Mesothelial cell of epicardium (in vitro differentiated cells): ENCODE data around the gene ZSWIM7. TPM values are rescaled to one million over a fixed set of nuclear protein-coding genes. Genes with fewer than 3 reads are reported as not detected.

Experiments
- DNase-seq, 2 experiments: peaks; one replicate each; pipeline ENCODE4 v3.0.0; 2021; ENCODE audit warnings: low spot score in 2 of 2; ENCODE audit not compliant: unreplicated experiment in 2 of 2
- H3K27ac Mint-ChIP-seq: 2 replicates; pipeline ENCODE4 v1.8.0; 2021; ENCODE audit warnings: mixed read lengths
- H3K27me3 Mint-ChIP-seq: 2 replicates; pipeline ENCODE4 v1.8.0; 2021; ENCODE audit warnings: low read depth, mixed read lengths
- H3K36me3 Mint-ChIP-seq: 2 replicates; pipeline ENCODE4 v1.8.0; 2021; ENCODE audit warnings: mixed read lengths
- H3K4me1 Mint-ChIP-seq: 2 replicates; pipeline ENCODE4 v1.8.0; 2021; ENCODE audit warnings: mixed read lengths
- H3K4me3 Mint-ChIP-seq: 2 replicates; pipeline ENCODE4 v1.8.0; 2021; ENCODE audit warnings: mild to moderate bottlenecking, moderate library complexity, mixed read lengths
- H3K9me3 Mint-ChIP-seq: 2 replicates; pipeline ENCODE4 v1.8.0; 2021; ENCODE audit warnings: mixed read lengths
- CTCF ChIP-seq: fragments of 200-600 bp; sonication (generic); IDR thresholded peaks from one replicate; pipeline ENCODE4 v1.5.0; 2021; ENCODE audit warnings: antibody characterized with exemption; ENCODE audit not compliant: unreplicated experiment
- total RNA-seq: library from RNA; stranded (reverse); gene quantifications from 3 replicates; pipeline ENCODE4 v1.2.1, GENCODE V29; 2021

ZSWIM7 gene
- total RNA-seq, 1 donor from 2014 or later = 29.2 TPM

GRCh38 chr17:15931394-15931793 lies 68.1 kb downstream of the ZSWIM7 start:
- DNase-seq = no peak
- H3K36me3 Mint-ChIP-seq = no peaks in the 10 kb centered on the region
- H3K27ac Mint-ChIP-seq = no peak overlapping the region
- H3K9me3 Mint-ChIP-seq = peaks cover 7% of the 10 kb centered on the region
- H3K4me3 Mint-ChIP-seq = no peak overlapping the region
- no peak for TF ChIP-seq CTCF
- H3K27me3 Mint-ChIP-seq = no peaks in the 10 kb centered on the region
- H3K4me1 Mint-ChIP-seq = no peaks in the 10 kb centered on the region

GRCh38 chr17:15930426-15930825 lies 69.1 kb downstream of the ZSWIM7 start:
- Mint-ChIP-seq H3K27ac (no peak overlapping the region), H3K27me3 (no peaks in the 10 kb centered on the region), H3K4me3 (no peak overlapping the region), H3K36me3 (no peaks in the 10 kb centered on the region), H3K4me1 (peaks cover 2% of the 10 kb centered on the region), H3K9me3 (peaks cover 5% of the 10 kb centered on the region)
- DNase-seq = no peak
- TF ChIP-seq CTCF = no peak

GRCh38 chr17:15929941-15930340 lies 69.6 kb downstream of the ZSWIM7 start:
- Mint-ChIP-seq H3K27me3 (no peaks in the 10 kb centered on the region), H3K4me3 (no peak overlapping the region), H3K4me1 (peaks cover 2% of the 10 kb centered on the region), H3K9me3 (peaks cover under 1% of the 10 kb centered on the region), H3K36me3 (no peaks in the 10 kb centered on the region), H3K27ac (no peak overlapping the region)
- no peak for DNase-seq
- TF ChIP-seq CTCF = no peak

- H3K36me3 Mint-ChIP-seq = no peaks in the 10 kb centered on the region
- TF ChIP-seq CTCF = no peak
- H3K27me3 Mint-ChIP-seq = no peaks in the 10 kb centered on the region
- H3K4me1 Mint-ChIP-seq = peaks cover 2% of the 10 kb centered on the region
- DNase-seq = no peak
- H3K4me3 Mint-ChIP-seq = no peak overlapping the region
- H3K27ac Mint-ChIP-seq = no peak overlapping the region
- no peaks in the 10 kb centered on the region for H3K9me3 Mint-ChIP-seq
These were observed 71.2 kb downstream of the ZSWIM7 start for GRCh38 chr17:15928286-15928785.

Other genes with a start within 250 kb of the ZSWIM7 start
- 3.8 to 4.6 TPM (median 4.5 TPM) in 3 replicates for gene ADORA2B, start 54.6 kb downstream of the ZSWIM7 start, total RNA-seq
- 38.5 to 41.7 TPM (median 39.7 TPM) in 3 replicates for gene TTC19, start 120 bp upstream of the ZSWIM7 start, total RNA-seq
- gene NCOR1, start 215.8 kb upstream of the ZSWIM7 start, total RNA-seq = 130 to 142 TPM (median 135 TPM) in 3 replicates
- 62.4 to 69.4 TPM (median 64.2 TPM) in 3 replicates for gene PIGL, start 217.5 kb upstream of the ZSWIM7 start, total RNA-seq